Osteoblast (primary cell): ENCODE measurements around the gene FLG2. TPM values are rescaled to one million over a fixed set of nuclear protein-coding genes. Genes with fewer than 3 reads are reported as not detected.

Experiments used
- DNase-seq: peaks from one replicate; pipeline ENCODE4 v3.0.0; 2011; ENCODE audit warnings: low spot score, mixed read lengths; ENCODE audit not compliant: insufficient read length; ENCODE audit errors: missing footprints
- H2AFZ ChIP-seq: 2 replicates; pipeline ENCODE4 v1.6.0; 2011; ENCODE audit warnings: mild to moderate bottlenecking, low read length
- H3K27ac ChIP-seq: 2 replicates; pipeline ENCODE4 v1.5.1; 2011; ENCODE audit warnings: mild to moderate bottlenecking, low read depth, low read length, moderate library complexity
- H3K27me3 ChIP-seq: 2 replicates; pipeline ENCODE4 v1.6.0; 2012; ENCODE audit warnings: mild to moderate bottlenecking, control low read depth, inconsistent platforms, low read length, moderate library complexity; ENCODE audit not compliant: insufficient read depth
- H3K36me3 ChIP-seq: 2 replicates; pipeline ENCODE4 v1.5.1; 2011; ENCODE audit warnings: mild to moderate bottlenecking, low read length, control low read depth, moderate library complexity; ENCODE audit not compliant: insufficient read depth
- H3K4me1 ChIP-seq: 2 replicates; pipeline ENCODE4 v1.5.1; 2011; ENCODE audit warnings: mild to moderate bottlenecking, low read length, control low read depth, moderate library complexity; ENCODE audit not compliant: insufficient read depth
- H3K4me2 ChIP-seq: 2 replicates; pipeline ENCODE4 v1.6.0; 2011; ENCODE audit warnings: mild to moderate bottlenecking, low read length; ENCODE audit not compliant: insufficient read depth
- H3K4me3 ChIP-seq: fragments of 200-600 bp; sonication (generic); 3 replicates; pipeline ENCODE4 v1.5.1; 2012; ENCODE audit warnings: mild to moderate bottlenecking, low read length, inconsistent platforms; ENCODE audit not compliant: insufficient read depth
- H3K79me2 ChIP-seq: 2 replicates; pipeline ENCODE4 v1.6.0; 2012; ENCODE audit warnings: mild to moderate bottlenecking, low read length, control low read depth, inconsistent platforms; ENCODE audit not compliant: insufficient read depth
- H3K9me3 ChIP-seq: 2 replicates; pipeline ENCODE4 v1.5.1; 2011; ENCODE audit warnings: low read depth, low read length, control low read depth
- H4K20me1 ChIP-seq: 2 replicates; pipeline ENCODE4 v1.6.0; 2012; ENCODE audit warnings: mild to moderate bottlenecking, low read length, control low read depth; ENCODE audit not compliant: insufficient read depth
- CTCF ChIP-seq: IDR thresholded peaks from 2 replicates; pipeline ENCODE4 v1.5.1; 2011; ENCODE audit warnings: mild to moderate bottlenecking, low read depth, low read length, moderate library complexity; ENCODE audit errors: extremely low read depth
- total RNA-seq: library from RNA; depleted of rRNA; stranded (reverse); fragments of >200 nt; gene quantifications from 2 replicates; pipeline ENCODE4 v1.2.3, GENCODE V29; 2012

Gene FLG2
- total RNA-seq, 1 donor: not detected

GRCh38 chr1:152356736-152357135 is 3.1 kb downstream of the FLG2 start:
- Histone ChIP-seq H3K36me3 (no peaks in the 10 kb centered on the region), H2AFZ (no peak overlapping the region), H3K27ac (no peak overlapping the region), H3K27me3 (no peaks in the 10 kb centered on the region), H3K4me1 (no peaks in the 10 kb centered on the region), H3K9me3 (no peaks in the 10 kb centered on the region), H3K79me2 (no peaks in the 10 kb centered on the region), H4K20me1 (no peaks in the 10 kb centered on the region), H3K4me2 (no peak overlapping the region), H3K4me3 (no peak overlapping the region)
- DNase-seq: no peak
- no peak for TF ChIP-seq CTCF

DNA sequence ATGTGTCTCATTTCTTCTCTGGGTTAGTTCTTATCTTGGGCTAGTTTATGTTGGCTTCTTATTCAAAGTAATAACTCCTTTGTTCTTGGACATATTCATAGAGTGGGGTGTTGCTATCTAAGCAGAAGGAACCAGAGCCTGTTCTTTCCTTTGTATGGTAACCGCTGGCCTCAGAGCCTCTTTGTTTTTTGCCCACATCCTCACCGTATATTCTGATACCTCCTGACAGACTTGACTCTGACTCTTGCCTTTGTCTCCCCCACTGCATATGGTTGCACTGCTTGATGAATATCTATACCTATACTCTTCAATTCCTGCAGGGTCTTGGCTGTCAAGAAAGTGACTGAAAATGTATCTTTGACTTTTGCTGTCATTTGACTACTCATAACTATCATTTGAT is 10.2 kb downstream of the FLG2 start:
- no peaks in the 10 kb centered on the region for H3K79me2 ChIP-seq
- H3K4me1 ChIP-seq: no peaks in the 10 kb centered on the region
- H2AFZ ChIP-seq: no peak overlapping the region
- no peak for DNase-seq
- no peaks in the 10 kb centered on the region for H3K9me3 ChIP-seq
- H4K20me1 ChIP-seq: no peaks in the 10 kb centered on the region
- no peaks in the 10 kb centered on the region for H3K27me3 ChIP-seq
- no peak overlapping the region for H3K27ac ChIP-seq
- no peaks in the 10 kb centered on the region for H3K36me3 ChIP-seq
- no peak overlapping the region for H3K4me3 ChIP-seq
- TF ChIP-seq CTCF: no peak
- no peak overlapping the region for H3K4me2 ChIP-seq

DNA sequence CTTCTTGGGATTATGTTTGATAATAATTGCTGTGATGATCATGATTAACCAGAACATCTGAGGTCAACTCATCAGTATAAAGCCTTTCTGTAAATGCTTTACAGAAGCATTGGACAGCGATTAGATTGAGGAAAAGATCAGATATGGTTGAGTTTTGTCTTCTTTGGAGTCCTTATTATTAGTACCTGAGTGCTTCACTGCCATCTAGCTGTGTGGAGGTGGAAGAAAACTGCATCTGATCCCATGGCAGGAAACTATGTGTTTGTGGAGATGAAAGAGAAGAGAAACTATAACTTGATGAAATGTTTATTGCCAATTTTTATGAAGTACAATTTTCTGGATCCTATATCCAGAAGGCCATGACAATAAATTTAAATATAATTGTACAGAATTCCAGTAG is 11.4 kb downstream of the FLG2 start:
- H3K4me3 ChIP-seq: no peak overlapping the region
- H3K27me3 ChIP-seq: no peaks in the 10 kb centered on the region
- H3K4me1 ChIP-seq: no peaks in the 10 kb centered on the region
- H3K27ac ChIP-seq: no peak overlapping the region
- DNase-seq: no peak
- H3K4me2 ChIP-seq: no peak overlapping the region
- no peak overlapping the region for H2AFZ ChIP-seq
- no peaks in the 10 kb centered on the region for H3K79me2 ChIP-seq
- no peaks in the 10 kb centered on the region for H3K36me3 ChIP-seq
- no peaks in the 10 kb centered on the region for H4K20me1 ChIP-seq
- peak; percentile 30 for TF ChIP-seq CTCF
- no peaks in the 10 kb centered on the region for H3K9me3 ChIP-seq

GRCh38 chr1:152347116-152347728 is 12.6 kb downstream of the FLG2 start:
- Histone ChIP-seq H3K79me2 (no peaks in the 10 kb centered on the region), H3K36me3 (no peaks in the 10 kb centered on the region), H3K27ac (no peak overlapping the region), H3K4me1 (no peaks in the 10 kb centered on the region), H4K20me1 (no peaks in the 10 kb centered on the region), H3K4me2 (no peak overlapping the region), H3K27me3 (no peaks in the 10 kb centered on the region), H2AFZ (no peak overlapping the region), H3K9me3 (no peaks in the 10 kb centered on the region), H3K4me3 (no peak overlapping the region)
- no peak for DNase-seq
- peak; percentile 84 for TF ChIP-seq CTCF
